ENCODE measurements around the gene PRSS53.
"Not testable (repeated sequence)": the region's sequence is repeated elsewhere in the genome, so short reads cannot be mapped to it uniquely, and the experiment has no call there.

The PRSS53 gene

DNA sequence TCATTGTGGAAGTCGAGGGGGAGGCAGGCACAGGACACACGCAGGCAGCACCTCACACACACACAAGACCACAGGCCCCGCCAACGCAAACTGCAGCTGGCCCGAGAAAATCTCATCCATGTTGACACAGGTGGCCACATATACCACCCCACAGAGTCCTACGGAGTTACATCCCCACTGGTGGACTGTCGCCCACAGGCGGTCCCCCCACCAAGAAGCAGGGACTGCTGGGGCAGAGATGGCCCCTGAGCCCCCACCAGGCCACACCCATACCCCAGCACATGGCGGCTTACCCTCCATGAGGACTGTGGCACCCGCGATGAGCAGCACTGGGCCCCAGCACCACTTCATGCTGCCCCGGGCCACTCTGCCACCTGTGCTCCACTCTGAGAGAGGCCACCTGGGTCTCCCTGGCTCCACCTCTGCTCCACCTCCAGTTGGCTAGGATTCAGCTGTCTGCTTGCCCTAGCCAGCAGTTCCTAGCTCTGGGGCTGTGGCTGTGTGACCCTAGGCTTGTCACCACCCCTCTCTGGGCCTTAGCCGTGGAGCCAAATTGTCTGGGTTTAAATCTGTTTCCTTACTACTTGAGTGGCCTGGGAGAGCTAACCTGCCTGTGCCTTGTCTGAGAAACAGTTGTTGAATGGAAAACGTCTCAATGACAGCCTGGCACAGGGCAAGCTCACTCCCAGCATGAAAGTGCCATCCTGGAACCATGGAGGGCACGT, at the start of gene PRSS53:
TSS of gene PRSS53 (minus strand) at position 485 of the 725 bp plus-strand sequence. CDS start at position 351, 134 bp downstream.
- DNase-seq (ENCODE audit: low spot score) (no peak), FAIRE-seq (no peak)

DNA sequence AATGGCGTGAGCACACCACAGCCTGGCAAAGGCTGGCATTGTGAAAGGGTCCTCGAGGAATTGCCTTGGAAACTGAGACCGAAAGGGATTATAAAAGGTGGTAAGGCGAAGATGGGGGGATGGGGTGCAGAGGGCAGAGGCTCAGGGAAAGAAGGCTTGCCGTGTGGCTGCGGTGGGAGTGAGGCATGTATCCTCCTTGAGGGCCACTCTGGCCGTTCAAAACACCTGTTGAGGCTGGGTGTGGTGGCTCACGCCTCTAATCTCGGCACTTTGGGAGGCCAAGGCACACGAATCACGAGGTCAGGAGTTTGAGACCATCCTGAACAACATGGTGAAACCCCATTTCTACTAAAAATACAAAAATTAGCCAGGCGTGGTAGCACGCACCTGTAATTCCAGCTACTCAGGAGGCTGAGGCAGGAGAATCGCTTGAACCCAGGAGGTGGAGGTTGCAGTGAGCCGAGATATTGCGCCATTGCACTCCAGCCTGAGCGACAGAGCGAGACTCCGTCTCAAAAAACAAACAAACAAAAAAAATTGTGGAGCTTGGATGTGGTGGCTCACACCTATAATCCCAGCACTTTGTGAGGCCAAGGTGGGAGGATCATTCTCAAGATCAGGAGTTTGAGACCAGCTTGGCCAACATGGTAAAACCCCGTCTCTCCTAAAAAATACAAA, 48.2 kb upstream of the PRSS53 start:
- not testable (repeated sequence) for FAIRE-seq; DNase-seq (ENCODE audit: low spot score)

DNA sequence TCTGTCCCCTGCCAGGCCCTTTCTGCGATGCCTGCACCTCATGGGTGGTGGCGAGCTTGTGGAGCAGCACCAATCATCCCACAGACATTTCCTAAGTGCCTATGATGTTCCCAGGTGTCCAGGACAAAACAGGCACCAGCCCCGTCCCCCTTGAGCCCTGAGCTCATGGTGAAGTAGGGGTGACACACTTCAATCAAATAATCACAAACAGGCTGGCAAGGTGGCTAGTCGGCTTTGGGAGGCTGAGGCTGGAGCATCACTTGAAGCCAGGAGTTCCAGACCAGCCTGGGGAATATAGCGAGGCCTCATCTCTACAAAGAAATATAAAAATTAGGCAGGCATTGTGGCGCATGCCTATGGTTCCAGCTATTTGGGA, 47.5 kb upstream of the PRSS53 start:
- no peak for DNase-seq (ENCODE audit: low spot score)

GRCh38 chr16:31135535-31136286, 47.0 kb upstream of the PRSS53 start, which contains the start of gene PRSS8:
Gene PRSS8, minus strand, starts transcription at chr16:31135727. Its CDS starts 229 bp downstream, at chr16:31135498.
- FAIRE-seq: peak; percentile 92
- DNase-seq (ENCODE audit: low spot score): no peak

More for the DNA sequence above, 47.5 kb upstream of the PRSS53 start:
- no peak for FAIRE-seq

DNA sequence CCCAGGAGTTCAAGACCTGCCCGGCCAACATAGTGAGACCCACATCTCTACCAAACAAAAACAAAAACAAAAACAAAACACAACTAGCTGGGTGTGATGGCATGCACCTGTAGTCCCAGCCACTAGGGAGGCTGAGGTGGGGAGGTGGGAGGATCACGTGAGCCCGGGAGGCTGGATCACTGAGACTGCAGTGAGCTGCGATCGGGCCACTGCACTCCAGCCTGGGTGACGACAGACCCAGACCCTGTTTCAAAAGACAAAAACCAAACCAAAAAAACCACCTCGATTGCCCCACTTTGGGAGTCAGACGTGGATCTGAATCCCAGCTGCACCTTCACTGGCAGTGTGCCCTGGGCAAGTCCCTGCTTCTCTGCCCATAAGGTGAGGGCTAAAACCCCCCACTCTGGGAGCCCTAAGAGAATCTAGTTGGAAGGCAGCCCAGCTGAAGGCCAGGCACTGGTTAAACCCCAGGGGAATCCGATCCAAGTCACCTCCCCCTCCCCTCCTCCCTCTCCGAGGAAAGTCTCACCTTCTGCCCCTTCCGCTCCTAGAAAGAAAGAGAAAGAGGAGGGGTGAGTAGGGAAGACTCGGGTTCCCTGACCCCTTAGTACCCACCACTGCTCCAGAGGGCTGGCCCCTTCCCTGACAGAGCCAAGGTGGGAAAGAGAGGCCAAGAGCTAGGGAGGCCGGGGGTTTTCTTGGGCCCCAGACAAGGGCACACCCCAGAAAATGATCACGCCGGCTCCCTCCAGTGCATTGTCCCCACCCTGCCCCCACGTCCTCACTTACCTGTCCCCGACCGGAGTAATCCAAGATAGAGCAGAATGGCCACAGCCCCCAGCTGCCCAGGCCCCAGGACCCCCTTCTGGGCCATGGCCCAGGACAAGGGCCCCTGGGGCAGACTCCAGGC, 46.1 kb upstream of the PRSS53 start:
- FAIRE-seq (no peak), DNase-seq (ENCODE audit: low spot score) (no peak)

- DNase-seq (ENCODE audit: low spot score) (no peak), FAIRE-seq (no peak)
These were observed 45.4 kb upstream of the PRSS53 start for GRCh38 chr16:31134091-31134571.

DNA sequence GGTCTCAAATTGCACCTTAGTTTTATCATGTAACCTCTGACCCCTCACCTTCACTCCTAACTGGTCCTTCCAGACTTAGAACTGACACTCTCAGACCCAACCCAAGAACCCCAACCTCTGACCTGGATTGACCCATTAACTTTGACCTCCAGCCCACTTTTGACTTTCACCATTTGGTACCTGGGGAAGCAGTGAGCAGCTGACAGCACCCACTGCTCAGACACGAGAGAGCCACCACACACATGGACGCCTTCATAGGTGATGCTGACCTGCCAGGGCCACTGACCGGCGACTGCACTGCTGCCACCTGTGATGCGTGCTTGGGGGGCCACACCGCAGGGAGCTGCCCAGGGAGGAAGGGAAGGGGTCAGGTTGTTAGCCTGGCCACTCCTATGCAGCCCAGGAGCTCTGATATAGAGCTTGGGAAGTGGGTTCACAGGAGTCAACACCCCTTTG, 44.3 kb upstream of the PRSS53 start:
- DNase-seq (ENCODE audit: low spot score) (no peak), FAIRE-seq (no peak)

DNA sequence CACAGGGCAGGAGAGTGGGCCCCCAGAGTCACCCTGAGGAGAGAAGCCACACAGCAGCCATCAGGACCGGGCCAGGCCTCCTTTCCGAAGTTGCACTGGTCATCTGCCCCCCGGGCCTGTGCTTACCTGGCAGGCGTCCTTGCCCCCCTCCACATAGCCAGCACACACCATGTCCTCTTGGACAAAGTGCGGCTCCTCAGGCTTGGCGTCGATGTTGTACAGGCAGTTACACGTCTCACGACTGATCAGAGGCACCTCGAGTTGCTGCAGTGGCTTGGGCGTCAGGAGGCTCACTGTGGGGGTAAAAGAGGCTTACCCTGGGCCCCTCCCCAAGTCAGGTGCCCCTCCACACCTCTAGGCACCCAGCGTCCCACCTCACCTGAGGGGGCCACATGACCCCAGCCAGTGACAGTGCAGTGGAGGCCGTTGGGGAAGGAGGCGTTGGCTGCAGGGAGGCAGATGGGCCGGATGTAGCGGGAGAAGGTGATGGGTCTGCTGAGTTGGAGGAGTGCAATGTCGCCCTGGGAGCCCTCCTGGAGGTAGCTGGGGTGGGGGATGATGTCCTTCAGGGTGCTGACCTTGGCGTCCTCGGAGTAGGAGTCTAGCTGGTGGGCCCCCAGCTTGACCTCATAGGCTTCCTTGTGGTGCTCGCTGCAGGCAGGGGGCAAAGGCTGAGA, 43.7 kb upstream of the PRSS53 start:
- no peak for DNase-seq (ENCODE audit: low spot score)
- FAIRE-seq: no peak

GRCh38 chr16:31131841-31132271, 43.1 kb upstream of the PRSS53 start:
- no peak for FAIRE-seq

GRCh38 chr16:31131416-31131815, 42.7 kb upstream of the PRSS53 start:
- no peak for DNase-seq (ENCODE audit: low spot score)
- FAIRE-seq: no peak

More at GRCh38 chr16:31131841-31132271, 43.1 kb upstream of the PRSS53 start:
- no peak for DNase-seq (ENCODE audit: low spot score)

DNA sequence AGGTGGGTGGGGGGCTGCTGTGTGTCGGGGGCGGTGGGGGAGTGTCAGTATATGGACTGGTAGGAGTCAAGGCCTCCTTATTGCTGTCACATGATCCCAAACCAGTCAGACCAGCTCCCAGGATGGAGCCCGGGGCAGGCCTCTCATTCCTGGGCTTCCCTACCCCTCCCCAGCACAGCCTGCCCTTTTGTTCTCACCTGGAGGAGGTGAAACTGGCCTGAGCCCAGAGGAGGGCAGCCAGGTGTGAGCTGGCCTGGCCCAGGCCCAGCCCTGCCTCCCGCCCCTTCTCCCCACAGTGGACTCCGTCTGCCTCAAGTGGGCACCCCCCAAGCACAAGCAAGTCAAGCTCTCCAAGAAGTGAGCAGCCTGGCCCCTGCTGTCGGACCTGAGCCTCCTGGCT, 42.2 kb upstream of the PRSS53 start:
- DNase-seq (ENCODE audit: low spot score): no peak
- FAIRE-seq: no peak

GRCh38 chr16:31130336-31130891, 41.7 kb upstream of the PRSS53 start:
- FAIRE-seq (no peak), DNase-seq (ENCODE audit: low spot score) (no peak)

DNA sequence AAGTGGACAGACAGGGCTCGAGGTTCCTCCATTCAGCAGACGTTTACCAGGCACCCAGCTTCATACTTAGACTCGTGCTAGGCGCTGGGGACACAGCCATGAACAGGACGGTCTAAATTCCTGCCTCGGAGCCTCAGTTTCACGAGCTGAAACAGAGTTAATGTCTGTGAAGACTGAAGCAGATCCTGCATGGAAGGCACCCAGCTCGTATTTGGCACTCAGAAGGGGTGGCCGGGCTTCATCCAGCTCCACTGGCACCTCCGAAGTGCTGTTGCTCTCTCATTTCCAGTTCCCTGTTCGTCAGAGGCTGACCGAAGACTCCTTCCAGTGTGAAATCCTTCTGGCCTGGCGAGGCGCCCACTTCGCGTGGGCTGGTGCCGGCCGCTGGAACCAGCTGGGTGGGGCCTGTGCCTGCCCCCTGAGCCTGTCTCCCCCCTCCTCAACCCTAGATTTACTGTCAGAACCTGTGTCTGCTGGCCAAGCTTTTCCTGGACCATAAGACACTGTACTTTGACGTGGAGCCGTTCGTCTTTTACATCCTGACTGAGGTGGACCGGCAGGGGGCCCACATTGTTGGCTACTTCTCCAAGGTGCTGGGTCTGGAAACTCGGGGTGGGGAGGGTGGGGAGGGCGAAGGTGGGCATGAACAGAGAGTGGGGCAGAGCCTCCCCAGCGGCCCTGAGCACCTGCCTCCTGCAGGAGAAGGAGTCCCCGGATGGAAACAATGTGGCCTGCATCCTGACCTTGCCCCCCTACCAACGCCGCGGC, 41.0 kb upstream of the PRSS53 start:
- no peak for DNase-seq (ENCODE audit: low spot score)
- no peak for FAIRE-seq

GRCh38 chr16:31128711-31129567, 40.2 kb upstream of the PRSS53 start:
- FAIRE-seq (no peak), DNase-seq (ENCODE audit: low spot score) (no peak)

DNA sequence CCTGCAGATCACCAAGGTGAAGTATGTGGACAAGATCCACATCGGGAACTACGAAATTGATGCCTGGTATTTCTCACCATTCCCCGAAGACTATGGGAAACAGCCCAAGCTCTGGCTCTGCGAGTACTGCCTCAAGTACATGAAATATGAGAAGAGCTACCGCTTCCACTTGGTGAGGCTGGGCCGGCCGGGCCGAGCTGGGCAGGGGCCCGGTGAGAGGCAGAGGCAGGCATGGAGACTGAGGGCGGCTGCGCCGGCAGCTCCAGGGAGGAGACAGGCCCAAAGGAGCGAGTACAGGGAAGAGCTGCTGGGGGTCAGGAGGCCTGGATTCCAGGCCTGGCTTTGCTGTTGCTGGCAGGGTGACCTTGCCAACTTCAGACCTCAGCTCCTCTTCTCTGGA, 38.4 kb upstream of the PRSS53 start:
- no peak for DNase-seq (ENCODE audit: low spot score)
- no peak for FAIRE-seq

DNA sequence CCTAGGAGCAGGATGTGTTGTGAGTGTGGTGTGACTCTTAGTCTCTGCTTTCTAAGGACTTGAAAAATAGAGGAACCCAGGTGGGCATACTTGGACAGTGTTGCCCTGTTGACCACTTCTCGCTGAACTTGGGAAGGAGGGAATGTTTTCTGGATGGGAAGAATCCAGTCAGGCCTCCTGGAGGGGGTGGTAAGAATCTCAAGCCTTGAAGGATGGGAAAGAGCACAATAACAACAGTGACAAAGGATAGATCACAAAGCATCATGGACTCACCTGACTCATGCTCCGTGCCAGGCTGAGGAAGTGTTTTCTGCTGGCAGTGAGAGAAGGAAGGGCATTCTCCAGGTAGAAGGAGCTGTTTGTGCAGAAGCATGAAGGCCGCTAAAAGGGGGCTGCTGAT, 37.1 kb upstream of the PRSS53 start:
- DNase-seq (ENCODE audit: low spot score): no peak
- FAIRE-seq: no peak

DNA sequence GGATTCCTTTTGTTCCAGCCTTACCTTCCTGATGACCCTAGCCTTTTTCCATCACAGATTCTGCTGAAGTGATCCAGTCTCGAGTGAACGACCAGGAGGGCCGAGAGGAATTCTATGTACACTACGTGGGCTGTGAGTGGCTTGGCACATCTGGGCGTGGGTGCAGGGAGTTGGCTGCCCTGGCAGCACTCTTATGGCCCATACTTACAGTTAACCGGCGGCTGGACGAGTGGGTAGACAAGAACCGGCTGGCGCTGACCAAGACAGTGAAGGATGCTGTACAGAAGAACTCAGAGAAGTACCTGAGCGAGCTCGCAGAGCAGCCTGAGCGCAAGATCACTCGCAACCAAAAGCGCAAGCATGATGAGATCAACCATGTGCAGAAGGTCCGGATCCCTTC, 31.4 kb upstream of the PRSS53 start:
- no peak for DNase-seq (ENCODE audit: low spot score)
- FAIRE-seq: no peak

Measured in urothelium cell line (cell line).